Keratinocyte (primary cell): ENCODE measurements around the gene BRSK2.

ENCODE experiments used
- EZH2 ChIP-seq: IDR thresholded peaks from one replicate; pipeline ENCODE4 v1.6.1; 2012; ENCODE audit warnings: inconsistent platforms, mild to moderate bottlenecking, low read length, moderate library complexity
- TF ChIP-seq, protein P1 (sequence below), 3 experiments: IDR thresholded peaks in 1 of 3; conservative IDR thresholded peaks in 1 of 3; optimal IDR thresholded peaks in 1 of 3; 2 replicates in 2 of 3; 3 replicates in 1 of 3; pipeline versions ENCODE3 to v1.5.1; 2011; ENCODE audit warnings: low read length in 3 of 3, mild to moderate bottlenecking in 3 of 3, moderate library complexity in 2 of 3, control low read depth in 1 of 3, inconsistent platforms in 1 of 3; ENCODE audit not compliant: insufficient read depth in 2 of 3; ENCODE audit errors: extremely low read depth in 1 of 3

DNA sequence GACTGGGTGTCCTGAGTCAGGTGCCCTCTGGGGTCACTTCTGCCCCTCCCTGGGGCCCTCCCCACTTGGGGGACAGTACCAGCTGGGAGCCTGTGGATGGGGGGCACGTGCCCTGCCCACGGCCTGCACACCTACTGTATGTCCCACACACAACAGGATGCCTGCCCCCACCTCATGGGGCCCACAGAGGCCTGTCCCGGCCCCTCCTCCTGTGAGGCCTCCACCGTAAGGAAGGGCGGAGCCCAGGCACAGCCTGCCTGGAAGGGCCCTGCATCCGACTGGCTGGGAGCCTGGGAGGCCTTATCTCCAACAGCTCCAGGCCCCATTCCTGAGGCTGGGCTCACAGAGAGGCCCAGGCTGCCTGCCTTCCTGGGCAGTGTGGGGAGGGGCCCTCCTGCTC is 47.8 kb downstream of the BRSK2 start:
- TF ChIP-seq, protein P1, sequence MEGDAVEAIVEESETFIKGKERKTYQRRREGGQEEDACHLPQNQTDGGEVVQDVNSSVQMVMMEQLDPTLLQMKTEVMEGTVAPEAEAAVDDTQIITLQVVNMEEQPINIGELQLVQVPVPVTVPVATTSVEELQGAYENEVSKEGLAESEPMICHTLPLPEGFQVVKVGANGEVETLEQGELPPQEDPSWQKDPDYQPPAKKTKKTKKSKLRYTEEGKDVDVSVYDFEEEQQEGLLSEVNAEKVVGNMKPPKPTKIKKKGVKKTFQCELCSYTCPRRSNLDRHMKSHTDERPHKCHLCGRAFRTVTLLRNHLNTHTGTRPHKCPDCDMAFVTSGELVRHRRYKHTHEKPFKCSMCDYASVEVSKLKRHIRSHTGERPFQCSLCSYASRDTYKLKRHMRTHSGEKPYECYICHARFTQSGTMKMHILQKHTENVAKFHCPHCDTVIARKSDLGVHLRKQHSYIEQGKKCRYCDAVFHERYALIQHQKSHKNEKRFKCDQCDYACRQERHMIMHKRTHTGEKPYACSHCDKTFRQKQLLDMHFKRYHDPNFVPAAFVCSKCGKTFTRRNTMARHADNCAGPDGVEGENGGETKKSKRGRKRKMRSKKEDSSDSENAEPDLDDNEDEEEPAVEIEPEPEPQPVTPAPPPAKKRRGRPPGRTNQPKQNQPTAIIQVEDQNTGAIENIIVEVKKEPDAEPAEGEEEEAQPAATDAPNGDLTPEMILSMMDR (optimal IDR thresholded peaks at IDR 0.05 in 1 of 3, IDR thresholded peaks at IDR 0.05 in 1 of 3, conservative IDR thresholded peaks at IDR 0.05 in 1 of 3; ENCODE audit: extremely low read depth in 1 of 3, insufficient read depth in 2 of 3, low read length in 3 of 3): no peak
- TF ChIP-seq EZH2: no peak
